Measurements from ENCODE around the gene CDH4. TPM values are rescaled to one million over a fixed set of nuclear protein-coding genes. Genes with fewer than 3 reads are reported as not detected.
A peak's percentile ranks its signal among the peaks of the same experiment; 100 is the strongest.

Gene CDH4
- total RNA-seq, 1 experiment from 2014 or later, result not detected

DNA sequence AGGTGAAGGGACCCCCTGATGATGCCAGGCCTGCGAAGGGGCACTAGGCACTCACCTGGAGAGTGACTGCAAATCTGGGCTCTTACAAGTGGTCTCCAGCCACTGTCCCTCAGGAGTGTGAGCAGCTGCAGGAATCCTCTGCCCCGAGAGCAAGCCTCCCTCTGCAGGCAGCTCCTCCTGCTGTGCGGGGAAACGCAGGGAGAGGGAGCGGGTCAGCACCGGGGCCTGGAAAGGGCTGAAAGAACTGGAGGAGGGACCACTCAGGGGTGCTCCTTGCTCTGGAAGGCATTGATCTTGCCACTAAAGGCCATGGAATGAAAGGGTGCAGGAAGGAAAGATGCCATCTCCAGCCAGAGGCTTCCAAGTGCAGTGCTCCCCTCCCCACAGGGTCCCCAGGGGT, 168.0 kb downstream of the CDH4 start:
- Mint-ChIP-seq H3K36me3 (ENCODE audit: insufficient read depth, unreplicated experiment) (no peaks in the 10 kb centered on the region), H3K27ac (ENCODE audit: unreplicated experiment) (no peak overlapping the region), H3K4me3 (ENCODE audit: unreplicated experiment) (no peak overlapping the region), H3K9me3 (ENCODE audit: unreplicated experiment) (no peaks in the 10 kb centered on the region), H3K4me1 (ENCODE audit: low read depth, unreplicated experiment) (no peaks in the 10 kb centered on the region), H3K27me3 (ENCODE audit: insufficient read depth, unreplicated experiment) (peaks cover 17% of the 10 kb centered on the region)
- TF ChIP-seq, protein P1, sequence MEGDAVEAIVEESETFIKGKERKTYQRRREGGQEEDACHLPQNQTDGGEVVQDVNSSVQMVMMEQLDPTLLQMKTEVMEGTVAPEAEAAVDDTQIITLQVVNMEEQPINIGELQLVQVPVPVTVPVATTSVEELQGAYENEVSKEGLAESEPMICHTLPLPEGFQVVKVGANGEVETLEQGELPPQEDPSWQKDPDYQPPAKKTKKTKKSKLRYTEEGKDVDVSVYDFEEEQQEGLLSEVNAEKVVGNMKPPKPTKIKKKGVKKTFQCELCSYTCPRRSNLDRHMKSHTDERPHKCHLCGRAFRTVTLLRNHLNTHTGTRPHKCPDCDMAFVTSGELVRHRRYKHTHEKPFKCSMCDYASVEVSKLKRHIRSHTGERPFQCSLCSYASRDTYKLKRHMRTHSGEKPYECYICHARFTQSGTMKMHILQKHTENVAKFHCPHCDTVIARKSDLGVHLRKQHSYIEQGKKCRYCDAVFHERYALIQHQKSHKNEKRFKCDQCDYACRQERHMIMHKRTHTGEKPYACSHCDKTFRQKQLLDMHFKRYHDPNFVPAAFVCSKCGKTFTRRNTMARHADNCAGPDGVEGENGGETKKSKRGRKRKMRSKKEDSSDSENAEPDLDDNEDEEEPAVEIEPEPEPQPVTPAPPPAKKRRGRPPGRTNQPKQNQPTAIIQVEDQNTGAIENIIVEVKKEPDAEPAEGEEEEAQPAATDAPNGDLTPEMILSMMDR (IDR thresholded peaks at IDR 0.05; ENCODE audit: insufficient read depth in 1 of 2, low read depth in 1 of 2, low read length in 1 of 2, severe bottlenecking in 1 of 2, unreplicated experiment in 1 of 2), result no peak
- H3K9me3 ChIP-seq, result peaks cover 19% of the 10 kb centered on the region
- POLR2A ChIA-PET, result no interaction called here
- CTCF ChIA-PET, result no interaction called here
- H3K27me3 ChIP-seq (replicated peaks; ENCODE audit: control insufficient read depth, insufficient read depth, low read length), result no peaks in the 10 kb centered on the region; the same call in 1 of the 2 replicates
- no peaks in the 10 kb centered on the region for H3K4me1 ChIP-seq
- no TSS peak for BruUV-seq (replicated peaks)
- intact Hi-C loops (cut with micrococcal nuclease; ENCODE audit: unreplicated experiment), result no loop called here
- no peak overlapping the region for H3K4me3 ChIP-seq (ENCODE audit: low read depth, low read length)
- no peaks in the 10 kb centered on the region for H3K36me3 ChIP-seq (ENCODE audit: control insufficient read depth, insufficient read depth, low read length)
- DNase-seq, result no peak

DNA sequence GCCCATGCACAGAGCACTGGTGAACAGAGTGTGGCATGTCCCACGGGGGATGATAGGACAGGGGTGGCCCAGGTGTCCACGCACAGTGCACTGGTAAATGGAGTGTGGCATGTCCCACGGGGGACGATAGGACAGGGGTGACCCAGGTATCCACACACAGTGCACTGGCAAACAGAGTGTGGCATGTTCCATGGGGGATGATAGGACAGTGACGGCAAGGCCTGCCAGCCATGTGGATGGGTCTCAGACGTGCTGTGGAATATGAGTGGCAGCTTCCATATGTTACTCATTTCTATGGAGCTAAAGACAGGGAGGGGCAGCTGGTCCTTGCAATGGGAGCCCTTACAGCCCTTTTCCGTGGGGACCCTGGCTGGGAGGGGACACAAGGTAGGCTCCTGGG, 168.7 kb downstream of the CDH4 start:
- Histone ChIP-seq H3K9me3 (peaks cover 23% of the 10 kb centered on the region), H3K36me3 (ENCODE audit: control insufficient read depth, insufficient read depth, low read length) (no peaks in the 10 kb centered on the region), H3K4me1 (no peaks in the 10 kb centered on the region), H3K4me3 (ENCODE audit: low read depth, low read length) (no peak overlapping the region), H3K27me3 (replicated peaks; ENCODE audit: control insufficient read depth, insufficient read depth, low read length) (no peaks in the 10 kb centered on the region; the same call in 1 of the 2 replicates)
- BruUV-seq (replicated peaks), result no TSS peak
- Mint-ChIP-seq H3K27ac (ENCODE audit: unreplicated experiment) (no peak overlapping the region), H3K4me1 (ENCODE audit: low read depth, unreplicated experiment) (no peaks in the 10 kb centered on the region), H3K9me3 (ENCODE audit: unreplicated experiment) (no peaks in the 10 kb centered on the region), H3K36me3 (ENCODE audit: insufficient read depth, unreplicated experiment) (no peaks in the 10 kb centered on the region), H3K27me3 (ENCODE audit: insufficient read depth, unreplicated experiment) (peaks cover 17% of the 10 kb centered on the region), H3K4me3 (ENCODE audit: unreplicated experiment) (no peak overlapping the region)
- intact Hi-C loops (cut with micrococcal nuclease; ENCODE audit: unreplicated experiment), result no loop called here
- TF ChIP-seq, protein P1 (IDR thresholded peaks at IDR 0.05; ENCODE audit: insufficient read depth in 1 of 2, low read depth in 1 of 2, low read length in 1 of 2, severe bottlenecking in 1 of 2, unreplicated experiment in 1 of 2), result no peak
- ChIA-PET POLR2A (no interaction called here), CTCF (no interaction called here)
- DNase-seq, result no peak

DNA sequence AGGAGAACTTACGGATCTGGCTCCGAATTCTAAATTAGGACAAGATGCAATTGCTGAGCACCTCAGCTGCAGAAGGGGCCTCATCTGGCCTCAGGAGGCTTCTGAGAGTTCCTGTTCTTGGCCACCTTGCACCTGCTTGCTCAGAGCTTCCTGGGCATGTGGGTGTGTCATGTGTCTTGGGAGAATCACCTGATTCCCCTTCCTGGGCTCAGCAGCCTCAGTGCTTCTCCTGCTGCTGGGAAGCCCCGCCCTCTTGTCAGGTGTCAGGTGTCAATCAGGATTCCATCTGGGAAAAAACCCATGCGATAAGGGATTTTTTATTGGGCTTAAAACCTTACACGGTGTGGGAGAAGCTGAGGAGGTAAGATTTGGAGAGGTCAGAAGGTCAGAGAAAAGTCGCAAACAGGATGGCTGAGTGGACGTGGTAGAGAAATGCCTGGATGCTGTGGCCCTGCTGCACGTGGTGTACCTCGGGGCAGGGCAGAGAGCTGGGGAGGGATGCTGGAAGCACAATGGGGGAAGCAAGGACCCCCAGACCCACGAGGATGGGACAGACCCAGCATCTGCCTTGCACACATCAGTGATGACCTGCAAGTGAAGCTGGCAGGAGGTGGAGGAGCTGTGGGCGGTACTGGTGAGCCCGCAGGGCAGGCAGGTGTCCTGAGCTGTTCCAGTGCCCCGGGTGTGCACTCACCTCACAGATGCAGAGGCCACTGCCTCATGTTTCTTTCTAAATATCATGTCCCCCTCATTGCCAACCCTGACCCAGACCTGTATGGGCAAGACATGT, 170.8 kb downstream of the CDH4 start:
- Histone ChIP-seq H3K4me1 (no peaks in the 10 kb centered on the region), H3K9me3 (peaks cover 23% of the 10 kb centered on the region; the same call in 1 of the 2 replicates), H3K36me3 (ENCODE audit: control insufficient read depth, insufficient read depth, low read length) (no peaks in the 10 kb centered on the region), H3K4me3 (ENCODE audit: low read depth, low read length) (no peak overlapping the region), H3K27me3 (replicated peaks; ENCODE audit: control insufficient read depth, insufficient read depth, low read length) (no peaks in the 10 kb centered on the region; the same call in 1 of the 2 replicates)
- no TSS peak for BruUV-seq (replicated peaks)
- intact Hi-C loops (cut with micrococcal nuclease; ENCODE audit: unreplicated experiment), result no loop called here
- ChIA-PET CTCF (no interaction called here), POLR2A (no interaction called here)
- Mint-ChIP-seq H3K27me3 (ENCODE audit: insufficient read depth, unreplicated experiment) (peaks cover 15% of the 10 kb centered on the region), H3K27ac (ENCODE audit: unreplicated experiment) (no peak overlapping the region), H3K9me3 (ENCODE audit: unreplicated experiment) (no peaks in the 10 kb centered on the region), H3K36me3 (ENCODE audit: insufficient read depth, unreplicated experiment) (no peaks in the 10 kb centered on the region), H3K4me1 (ENCODE audit: low read depth, unreplicated experiment) (no peaks in the 10 kb centered on the region), H3K4me3 (ENCODE audit: unreplicated experiment) (no peak overlapping the region)
- TF ChIP-seq, protein P1 (IDR thresholded peaks at IDR 0.05; ENCODE audit: insufficient read depth in 1 of 2, low read depth in 1 of 2, low read length in 1 of 2, severe bottlenecking in 1 of 2, unreplicated experiment in 1 of 2), result no peak
- DNase-seq, result peak in 1 of 2 experiments; percentile 28
